ENCODE data around the gene NHEJ1. TPM values are rescaled to one million over a fixed set of nuclear protein-coding genes. Genes with fewer than 3 reads are reported as not detected.

The NHEJ1 gene
- total and polyA plus RNA-seq, 9 of the 15 experiments (the other 6 are each of a cell fraction or from before 2014, with no cell fraction given), result 9.0 to 23.7 (median 13.9) TPM

DNA sequence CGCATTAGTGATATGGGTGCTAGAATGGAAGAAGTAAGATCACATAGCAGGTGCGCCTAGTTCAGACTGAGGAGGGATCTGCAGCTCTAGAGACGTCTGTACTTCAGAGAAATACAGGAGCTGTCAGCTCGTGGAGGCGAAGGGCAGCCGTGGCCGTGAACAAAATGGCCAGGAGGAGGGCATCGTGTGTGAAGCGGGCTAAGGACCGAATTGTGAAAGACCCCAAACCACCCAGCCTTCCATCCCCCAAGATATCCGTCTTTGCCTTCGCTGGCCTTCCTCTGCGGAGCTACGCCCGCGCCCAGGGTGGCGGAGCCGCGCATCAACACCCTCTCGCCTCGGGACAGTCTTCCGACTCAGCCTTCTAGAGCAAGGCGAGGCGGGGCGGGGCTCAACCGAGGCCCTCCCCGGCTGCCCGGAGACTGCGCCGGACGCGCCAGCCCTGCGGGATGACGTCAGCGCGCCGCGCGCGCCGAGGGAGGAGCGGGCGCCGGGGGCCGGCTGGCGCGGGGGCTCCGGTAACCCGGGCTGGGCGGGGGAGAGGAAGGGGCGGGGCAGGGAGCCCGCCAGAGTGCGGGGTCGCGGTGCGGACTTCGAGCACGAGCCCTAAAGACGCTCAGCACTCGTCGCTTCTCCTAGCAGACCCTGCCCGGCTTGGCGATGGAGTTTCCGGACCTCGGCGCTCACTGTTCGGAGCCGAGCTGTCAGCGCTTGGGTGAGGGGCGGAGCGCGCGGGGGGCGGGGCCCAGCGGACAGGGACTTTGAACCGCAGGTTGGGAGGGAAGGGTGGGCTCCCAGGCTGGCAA lies 45.9 kb upstream of the NHEJ1 start, which contains the start of gene ZFAND2B (continued):
- TF ChIP-seq ZNF79 (CRISPR knock-in tag; IDR thresholded peaks at IDR 0.05; ENCODE audit: low read depth) (no peak), JUN (IDR thresholded peaks at IDR 0.05; ENCODE audit: borderline replicate concordance, low read depth, low read length) (peak; percentile 50; the same call in 1 of the 2 replicates), JUN (CRISPR knock-in tag; IDR thresholded peaks at IDR 0.05; ENCODE audit: borderline replicate concordance) (no peak), TAF1 (IDR thresholded peaks at IDR 0.05; ENCODE audit: control insufficient read depth, extremely low read depth, insufficient read depth, low read length, severe bottlenecking) (peak; percentile 87), CHD4 (IDR thresholded peaks at IDR 0.05; ENCODE audit: insufficient read depth, insufficient replicate concordance, low read depth, low read length, poor library complexity, severe bottlenecking) (no peak), HIVEP1 (CRISPR knock-in tag; IDR thresholded peaks at IDR 0.05) (no peak), NRF1 (conservative IDR thresholded peaks at IDR 0.05 in 1 of 2, IDR thresholded peaks at IDR 0.05 in 1 of 2) (peak; percentile 89 to 90), RBM22 (IDR thresholded peaks at IDR 0.05; ENCODE audit: low read depth, low read length, poor library complexity, severe bottlenecking) (peak; percentile 15), GATAD2B (IDR thresholded peaks at IDR 0.05; ENCODE audit: borderline replicate concordance) (0 out of 2 replicates have a peak, but pooled peaks have one; percentile 50), ZBTB2 (IDR thresholded peaks at IDR 0.05) (0 out of 2 replicates have a peak, but pooled peaks have one; percentile 27), EWSR1 (IDR thresholded peaks at IDR 0.05; ENCODE audit: borderline replicate concordance, low read depth, partially characterized antibody) (no peak), POLR2A (conservative IDR thresholded peaks at IDR 0.05) (peak; percentile 90)
- TF ChIP-seq, protein P1, sequence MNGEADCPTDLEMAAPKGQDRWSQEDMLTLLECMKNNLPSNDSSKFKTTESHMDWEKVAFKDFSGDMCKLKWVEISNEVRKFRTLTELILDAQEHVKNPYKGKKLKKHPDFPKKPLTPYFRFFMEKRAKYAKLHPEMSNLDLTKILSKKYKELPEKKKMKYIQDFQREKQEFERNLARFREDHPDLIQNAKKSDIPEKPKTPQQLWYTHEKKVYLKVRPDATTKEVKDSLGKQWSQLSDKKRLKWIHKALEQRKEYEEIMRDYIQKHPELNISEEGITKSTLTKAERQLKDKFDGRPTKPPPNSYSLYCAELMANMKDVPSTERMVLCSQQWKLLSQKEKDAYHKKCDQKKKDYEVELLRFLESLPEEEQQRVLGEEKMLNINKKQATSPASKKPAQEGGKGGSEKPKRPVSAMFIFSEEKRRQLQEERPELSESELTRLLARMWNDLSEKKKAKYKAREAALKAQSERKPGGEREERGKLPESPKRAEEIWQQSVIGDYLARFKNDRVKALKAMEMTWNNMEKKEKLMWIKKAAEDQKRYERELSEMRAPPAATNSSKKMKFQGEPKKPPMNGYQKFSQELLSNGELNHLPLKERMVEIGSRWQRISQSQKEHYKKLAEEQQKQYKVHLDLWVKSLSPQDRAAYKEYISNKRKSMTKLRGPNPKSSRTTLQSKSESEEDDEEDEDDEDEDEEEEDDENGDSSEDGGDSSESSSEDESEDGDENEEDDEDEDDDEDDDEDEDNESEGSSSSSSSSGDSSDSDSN (IDR thresholded peaks at IDR 0.05; ENCODE audit: borderline replicate concordance in 1 of 2, low read depth in 2 of 2, low read length in 2 of 2), result 0 out of 4 replicates have a peak, but pooled peaks have one; percentile 24 to 50
- TF ChIP-seq, protein P2, sequence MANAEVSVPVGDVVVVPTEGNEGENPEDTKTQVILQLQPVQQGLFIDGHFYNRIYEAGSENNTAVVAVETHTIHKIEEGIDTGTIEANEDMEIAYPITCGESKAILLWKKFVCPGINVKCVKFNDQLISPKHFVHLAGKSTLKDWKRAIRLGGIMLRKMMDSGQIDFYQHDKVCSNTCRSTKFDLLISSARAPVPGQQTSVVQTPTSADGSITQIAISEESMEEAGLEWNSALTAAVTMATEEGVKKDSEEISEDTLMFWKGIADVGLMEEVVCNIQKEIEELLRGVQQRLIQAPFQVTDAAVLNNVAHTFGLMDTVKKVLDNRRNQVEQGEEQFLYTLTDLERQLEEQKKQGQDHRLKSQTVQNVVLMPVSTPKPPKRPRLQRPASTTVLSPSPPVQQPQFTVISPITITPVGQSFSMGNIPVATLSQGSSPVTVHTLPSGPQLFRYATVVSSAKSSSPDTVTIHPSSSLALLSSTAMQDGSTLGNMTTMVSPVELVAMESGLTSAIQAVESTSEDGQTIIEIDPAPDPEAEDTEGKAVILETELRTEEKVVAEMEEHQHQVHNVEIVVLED (CRISPR knock-in tag; IDR thresholded peaks at IDR 0.05), result peak; percentile 97
- TF ChIP-seq, protein P3, sequence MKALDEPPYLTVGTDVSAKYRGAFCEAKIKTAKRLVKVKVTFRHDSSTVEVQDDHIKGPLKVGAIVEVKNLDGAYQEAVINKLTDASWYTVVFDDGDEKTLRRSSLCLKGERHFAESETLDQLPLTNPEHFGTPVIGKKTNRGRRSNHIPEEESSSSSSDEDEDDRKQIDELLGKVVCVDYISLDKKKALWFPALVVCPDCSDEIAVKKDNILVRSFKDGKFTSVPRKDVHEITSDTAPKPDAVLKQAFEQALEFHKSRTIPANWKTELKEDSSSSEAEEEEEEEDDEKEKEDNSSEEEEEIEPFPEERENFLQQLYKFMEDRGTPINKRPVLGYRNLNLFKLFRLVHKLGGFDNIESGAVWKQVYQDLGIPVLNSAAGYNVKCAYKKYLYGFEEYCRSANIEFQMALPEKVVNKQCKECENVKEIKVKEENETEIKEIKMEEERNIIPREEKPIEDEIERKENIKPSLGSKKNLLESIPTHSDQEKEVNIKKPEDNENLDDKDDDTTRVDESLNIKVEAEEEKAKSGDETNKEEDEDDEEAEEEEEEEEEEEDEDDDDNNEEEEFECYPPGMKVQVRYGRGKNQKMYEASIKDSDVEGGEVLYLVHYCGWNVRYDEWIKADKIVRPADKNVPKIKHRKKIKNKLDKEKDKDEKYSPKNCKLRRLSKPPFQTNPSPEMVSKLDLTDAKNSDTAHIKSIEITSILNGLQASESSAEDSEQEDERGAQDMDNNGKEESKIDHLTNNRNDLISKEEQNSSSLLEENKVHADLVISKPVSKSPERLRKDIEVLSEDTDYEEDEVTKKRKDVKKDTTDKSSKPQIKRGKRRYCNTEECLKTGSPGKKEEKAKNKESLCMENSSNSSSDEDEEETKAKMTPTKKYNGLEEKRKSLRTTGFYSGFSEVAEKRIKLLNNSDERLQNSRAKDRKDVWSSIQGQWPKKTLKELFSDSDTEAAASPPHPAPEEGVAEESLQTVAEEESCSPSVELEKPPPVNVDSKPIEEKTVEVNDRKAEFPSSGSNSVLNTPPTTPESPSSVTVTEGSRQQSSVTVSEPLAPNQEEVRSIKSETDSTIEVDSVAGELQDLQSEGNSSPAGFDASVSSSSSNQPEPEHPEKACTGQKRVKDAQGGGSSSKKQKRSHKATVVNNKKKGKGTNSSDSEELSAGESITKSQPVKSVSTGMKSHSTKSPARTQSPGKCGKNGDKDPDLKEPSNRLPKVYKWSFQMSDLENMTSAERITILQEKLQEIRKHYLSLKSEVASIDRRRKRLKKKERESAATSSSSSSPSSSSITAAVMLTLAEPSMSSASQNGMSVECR (CRISPR knock-in tag; IDR thresholded peaks at IDR 0.05), result 0 out of 2 replicates have a peak, but pooled peaks have one; percentile 39

Data from K562 (cell line).